ENCODE results near the gene ADGRB3. TPM values are rescaled to one million over a fixed set of nuclear protein-coding genes. Genes with fewer than 3 reads are reported as not detected.

The ADGRB3 gene
- polyA plus RNA-seq (2011; rRNA removed) (not detected in 2 replicates), polyA minus RNA-seq (2011; rRNA and poly(A)+ RNA removed) (0.04 TPM in 1 of 2 replicates, not detected in the other)

- no peak for TF ChIP-seq CTCF (IDR thresholded peaks at IDR 0.05; ENCODE audit: low read depth, low read length)
- DNase-seq (ENCODE audit: low read depth, low spot score), result no peak
- no peaks in the 10 kb centered on the region for H3K9me3 ChIP-seq (ENCODE audit: control insufficient read depth, insufficient read depth, low read length)
- peaks cover 22% of the 10 kb centered on the region for H3K27me3 ChIP-seq (ENCODE audit: control insufficient read depth, insufficient read depth, low read length)
- ChIA-PET POLR2A (no interaction called here), CTCF (interaction anchor here (0.6 kb wide), 1 partner anchor 1698 kb away, joined by 7 read pairs; no protein-coding TSS in a partner anchor)
- no peak within 1 kb of the TSS for H3K27ac ChIP-seq (ENCODE audit: low read depth, low read length)
- H3K4me3 ChIP-seq (ENCODE audit: low read depth, low read length), result peak within 1 kb of the TSS; percentile 65
Measured at GRCh38 chr6:68634726-68635411, at the start of gene ADGRB3. Gene ADGRB3 (plus strand): TSS chr6:68635282. CDS start chr6:68638676, 3,394 bp downstream.

- Histone ChIP-seq H3K27ac (ENCODE audit: low read depth, low read length) (no peak overlapping the region), H3K27me3 (ENCODE audit: control insufficient read depth, insufficient read depth, low read length) (no peaks in the 10 kb centered on the region), H3K4me3 (ENCODE audit: low read depth, low read length) (no peak overlapping the region), H3K9me3 (ENCODE audit: control insufficient read depth, insufficient read depth, low read length) (no peaks in the 10 kb centered on the region)
- ChIA-PET CTCF (no interaction called here), POLR2A (no interaction called here)
- TF ChIP-seq CTCF (IDR thresholded peaks at IDR 0.05; ENCODE audit: low read depth, low read length), result no peak
- no peak for DNase-seq (ENCODE audit: low read depth, low spot score)
Measured at GRCh38 chr6:68593558-68593957, 41.5 kb upstream of the ADGRB3 start.

- ChIA-PET POLR2A (no interaction called here), CTCF (no interaction called here)
- H3K4me3 ChIP-seq (ENCODE audit: low read depth, low read length), result no peak overlapping the region
Measured at GRCh38 chr6:68597642-68598041, 37.4 kb upstream of the ADGRB3 start.

GRCh38 chr6:68615938-68616337 lies 19.1 kb upstream of the ADGRB3 start:
- no peak for DNase-seq (ENCODE audit: low read depth, low spot score)
- no peak for TF ChIP-seq CTCF (IDR thresholded peaks at IDR 0.05; ENCODE audit: low read depth, low read length)
- ChIA-PET POLR2A (no interaction called here), CTCF (no interaction called here)
- Histone ChIP-seq H3K27ac (ENCODE audit: low read depth, low read length) (no peak overlapping the region), H3K4me3 (ENCODE audit: low read depth, low read length) (no peak overlapping the region), H3K27me3 (ENCODE audit: control insufficient read depth, insufficient read depth, low read length) (no peaks in the 10 kb centered on the region), H3K9me3 (ENCODE audit: control insufficient read depth, insufficient read depth, low read length) (no peaks in the 10 kb centered on the region)

More at GRCh38 chr6:68597642-68598041, 37.4 kb upstream of the ADGRB3 start:
- no peak for DNase-seq (ENCODE audit: low read depth, low spot score)
- Histone ChIP-seq H3K27ac (ENCODE audit: low read depth, low read length) (no peak overlapping the region), H3K27me3 (ENCODE audit: control insufficient read depth, insufficient read depth, low read length) (no peaks in the 10 kb centered on the region), H3K9me3 (ENCODE audit: control insufficient read depth, insufficient read depth, low read length) (no peaks in the 10 kb centered on the region)
- TF ChIP-seq CTCF (IDR thresholded peaks at IDR 0.05; ENCODE audit: low read depth, low read length), result no peak

- Histone ChIP-seq H3K4me3 (ENCODE audit: low read depth, low read length) (no peak overlapping the region), H3K27me3 (ENCODE audit: control insufficient read depth, insufficient read depth, low read length) (no peaks in the 10 kb centered on the region), H3K9me3 (ENCODE audit: control insufficient read depth, insufficient read depth, low read length) (no peaks in the 10 kb centered on the region), H3K27ac (ENCODE audit: low read depth, low read length) (no peak overlapping the region)
- ChIA-PET POLR2A (no interaction called here), CTCF (no interaction called here)
- no peak for TF ChIP-seq CTCF (IDR thresholded peaks at IDR 0.05; ENCODE audit: low read depth, low read length)
- DNase-seq (ENCODE audit: low read depth, low spot score), result no peak
Measured at GRCh38 chr6:68625998-68626397, 9.1 kb upstream of the ADGRB3 start.
